Stimulated activated CD4-positive, alpha-beta T cell treated with anti-CD3 and anti-CD28 coated beads, Interleukin-15, amount 100 ng/mL, for 24 hours (primary cell): ENCODE data around the gene ZNF524.
"Not testable (repeated sequence)": the region's sequence is repeated elsewhere in the genome, so short reads cannot be mapped to it uniquely, and the experiment has no call there.

Source experiments
- DNase-seq: peaks from one replicate; pipeline ENCODE4 v3.0.0-alpha.2; 2020

The ZNF524 gene

DNA sequence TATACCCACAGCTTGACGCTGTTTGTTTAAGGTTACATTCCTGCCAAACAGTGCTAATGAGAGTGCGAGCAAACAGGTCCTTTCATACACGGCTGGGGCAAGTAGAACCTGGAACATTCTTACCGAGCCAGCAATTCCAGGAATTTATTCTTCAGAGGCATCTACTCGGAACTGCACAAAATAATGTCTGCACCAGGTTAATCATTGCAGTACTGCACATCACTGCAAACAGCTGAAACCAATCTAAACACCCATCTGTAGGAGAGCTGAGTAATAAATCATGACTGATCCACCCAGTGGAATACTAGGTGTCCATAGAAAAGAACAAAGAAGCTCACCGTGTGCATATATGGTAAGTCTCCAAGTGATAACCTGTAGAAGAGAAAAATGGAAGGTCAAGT is 18.3 kb upstream of the ZNF524 start:
- DNase-seq: no peak

GRCh38 chr19:55582284-55582683 is 17.8 kb upstream of the ZNF524 start:
- not testable (repeated sequence) for DNase-seq

DNA sequence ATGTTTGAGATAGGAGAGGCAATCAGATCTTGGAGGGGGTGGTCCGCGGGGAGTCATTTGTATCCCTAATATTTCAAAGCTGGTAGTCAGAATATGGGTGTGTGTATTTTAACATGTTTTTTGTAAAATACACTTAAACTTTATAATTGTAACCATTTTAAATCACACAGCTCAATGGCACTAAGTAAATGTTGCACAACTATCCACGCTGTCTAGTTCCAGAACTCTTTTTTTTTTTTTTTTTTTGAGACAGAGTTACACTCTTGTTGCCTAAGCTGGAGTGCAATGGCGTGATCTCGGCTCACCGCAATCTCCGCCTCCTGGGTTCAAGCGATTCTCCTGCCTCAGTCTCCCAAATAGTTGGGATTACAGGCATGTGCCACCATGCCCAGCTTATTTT is 16.2 kb upstream of the ZNF524 start:
- not testable (repeated sequence) for DNase-seq

GRCh38 chr19:55584871-55585270 is 15.2 kb upstream of the ZNF524 start:
- no peak for DNase-seq

DNA sequence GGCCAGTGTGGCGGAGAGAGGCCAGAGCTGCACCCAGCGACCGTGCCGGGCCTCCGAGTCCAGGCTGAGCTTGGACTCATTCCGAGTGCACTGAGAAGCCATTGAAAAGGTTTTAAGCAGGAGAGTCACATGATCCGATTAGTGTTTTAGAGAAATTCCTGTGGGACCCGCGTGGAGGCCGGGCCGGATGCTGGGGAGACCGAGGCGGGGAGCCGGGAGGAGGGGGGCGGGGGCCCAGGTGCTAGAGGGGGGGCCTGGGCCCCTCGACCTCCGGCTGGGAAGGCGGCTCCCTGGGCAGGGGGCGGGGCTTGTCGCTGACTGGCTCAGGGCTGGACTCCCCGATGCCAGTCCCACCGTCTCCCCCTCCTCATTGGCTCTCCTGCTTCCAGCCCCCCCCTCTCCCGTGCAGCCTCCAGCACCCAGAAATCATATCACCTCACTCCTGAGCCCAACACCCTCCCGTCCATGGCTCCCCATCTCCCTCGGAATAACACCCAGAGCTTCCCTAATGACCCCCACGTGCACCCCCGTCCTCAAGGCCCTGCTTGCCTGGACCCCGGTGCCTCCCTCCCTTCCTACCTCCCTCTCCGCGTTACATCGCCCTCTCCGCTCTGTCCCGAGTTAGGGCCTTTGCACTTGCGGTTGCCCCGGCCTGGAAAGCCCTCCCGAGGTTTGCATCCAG is 14.3 kb upstream of the ZNF524 start:
- peak; percentile 73 for DNase-seq

GRCh38 chr19:55586976-55587668 is 13.0 kb upstream of the ZNF524 start:
- DNase-seq: peak; percentile 96

GRCh38 chr19:55588738-55589137 is 11.3 kb upstream of the ZNF524 start:
- DNase-seq: no peak

GRCh38 chr19:55590109-55590508 is 10.0 kb upstream of the ZNF524 start:
- DNase-seq: no peak

DNA sequence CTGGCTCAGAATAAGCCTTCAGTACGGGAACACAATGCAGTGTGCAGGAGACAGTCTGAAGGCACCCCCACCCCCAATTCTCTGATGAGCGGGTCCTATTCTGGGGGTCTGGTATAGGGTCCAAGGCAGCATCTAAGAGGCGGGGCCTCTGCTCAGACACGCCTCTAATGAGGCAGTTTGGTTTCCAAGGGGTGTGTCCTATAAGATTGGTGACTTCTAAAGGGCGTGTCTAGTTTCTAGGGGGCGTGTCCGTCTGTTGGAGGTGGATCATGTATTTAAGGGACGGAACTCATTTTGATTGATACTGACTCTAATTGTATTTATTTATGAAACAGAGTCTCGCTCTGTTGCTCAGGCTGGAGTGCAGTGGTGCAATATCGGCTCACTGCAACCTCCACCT is 9.5 kb upstream of the ZNF524 start:
- peak; percentile 37 for DNase-seq

GRCh38 chr19:55591555-55591954 is 8.5 kb upstream of the ZNF524 start:
- no peak for DNase-seq

DNA sequence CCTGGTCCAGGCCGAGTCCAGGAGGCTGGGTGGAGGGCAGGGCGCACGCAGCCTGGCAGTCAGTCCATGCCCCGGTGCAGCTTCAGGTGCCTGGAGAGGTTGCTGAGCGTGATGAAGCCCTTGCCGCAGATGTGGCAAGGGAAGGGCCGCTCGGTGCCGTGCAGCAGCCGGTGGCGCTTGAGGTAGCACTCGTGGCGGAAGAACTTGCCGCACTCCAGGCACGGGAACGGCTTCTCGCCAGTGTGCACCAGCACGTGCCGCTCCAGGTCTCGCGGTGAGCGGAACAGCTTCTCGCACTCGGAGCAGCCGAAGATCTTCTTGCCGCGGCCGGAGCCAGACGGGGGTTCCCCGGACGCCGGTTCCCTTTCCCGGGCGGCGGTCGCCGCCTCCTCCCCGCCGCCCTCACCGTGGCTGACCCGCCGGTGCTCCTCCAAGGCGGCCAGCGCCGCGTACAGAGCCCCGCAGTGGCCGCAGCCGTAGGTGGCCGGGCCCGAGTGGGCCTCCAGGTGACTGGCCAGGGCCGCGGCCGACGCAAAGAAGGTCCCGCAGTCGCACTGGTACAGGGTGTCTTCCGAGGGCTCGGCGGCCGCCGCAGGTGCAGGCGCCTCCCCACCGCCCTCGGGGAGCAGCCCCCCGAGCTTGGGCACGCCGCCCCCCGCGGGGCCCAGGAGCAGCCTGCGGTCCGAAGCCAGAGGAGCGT is 7.5 kb upstream of the ZNF524 start:
- DNase-seq: no peak

GRCh38 chr19:55593096-55593772 is 6.9 kb upstream of the ZNF524 start:
- DNase-seq: no peak

DNA sequence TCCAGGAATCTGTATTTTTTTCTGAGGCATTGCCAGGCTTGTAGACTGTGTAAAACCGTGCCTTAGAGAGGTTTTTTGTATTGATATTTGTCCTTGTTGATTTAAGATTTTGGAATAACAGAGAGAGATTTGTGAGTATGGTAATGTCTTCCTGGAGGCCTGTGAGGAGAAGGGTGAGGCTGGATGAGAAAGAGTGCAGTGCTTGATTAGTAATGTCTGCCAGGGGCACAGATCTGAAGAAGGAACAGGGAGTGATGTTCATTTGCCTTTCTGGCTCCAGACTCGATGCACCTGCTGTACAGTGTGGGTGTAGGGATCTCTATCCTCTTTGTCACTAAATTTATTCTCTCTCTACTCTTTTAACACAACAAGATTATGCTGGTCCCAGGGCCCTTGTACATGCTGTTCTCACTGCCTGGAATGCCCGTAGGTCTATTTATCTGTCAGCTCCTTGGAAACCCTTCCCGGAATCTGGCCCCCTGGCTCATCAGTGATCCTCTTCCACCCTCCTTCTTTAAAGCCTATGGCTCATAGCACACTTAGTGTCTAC is 5.0 kb upstream of the ZNF524 start:
- DNase-seq: no peak

- DNase-seq: no peak
Measured at GRCh38 chr19:55596304-55596703, 3.8 kb upstream of the ZNF524 start.

DNA sequence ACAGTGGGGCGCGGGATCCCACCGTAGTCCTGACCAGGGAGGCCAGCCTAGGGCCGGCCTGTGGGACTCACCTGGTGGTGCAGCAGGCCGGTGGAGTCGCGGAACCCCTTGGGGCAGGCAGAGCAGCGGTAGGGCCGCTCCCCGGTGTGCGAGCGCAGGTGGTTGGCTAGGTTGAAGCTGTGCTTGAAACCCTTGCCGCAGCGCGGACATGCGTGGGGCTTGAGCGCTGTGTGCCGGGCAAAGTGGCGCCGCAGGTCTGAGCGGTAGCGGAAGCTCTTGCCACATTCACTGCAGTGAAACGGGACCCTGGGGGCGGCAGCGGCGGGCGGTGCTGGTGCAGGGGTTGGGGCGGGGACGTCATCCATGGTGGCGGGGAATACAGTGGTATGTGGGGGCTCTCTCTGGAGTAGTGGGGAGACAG is 2.6 kb upstream of the ZNF524 start:
- no peak for DNase-seq

- no peak for DNase-seq
Measured at GRCh38 chr19:55598034-55598433, 2.1 kb upstream of the ZNF524 start.

GRCh38 chr19:55598719-55599467 is 1.2 kb upstream of the ZNF524 start:
- DNase-seq: peak; percentile 91

GRCh38 chr19:55599468-55599841 is 633 bp upstream of the ZNF524 start, which contains the start of gene FIZ1:
TSS of gene FIZ1 (minus strand) at chr19:55599517. CDS start at chr19:55597865, 1,652 bp downstream.
- DNase-seq: peak; percentile 98

GRCh38 chr19:55600662-55601028 is 557 bp downstream of the ZNF524 start:
- no peak for DNase-seq

DNA sequence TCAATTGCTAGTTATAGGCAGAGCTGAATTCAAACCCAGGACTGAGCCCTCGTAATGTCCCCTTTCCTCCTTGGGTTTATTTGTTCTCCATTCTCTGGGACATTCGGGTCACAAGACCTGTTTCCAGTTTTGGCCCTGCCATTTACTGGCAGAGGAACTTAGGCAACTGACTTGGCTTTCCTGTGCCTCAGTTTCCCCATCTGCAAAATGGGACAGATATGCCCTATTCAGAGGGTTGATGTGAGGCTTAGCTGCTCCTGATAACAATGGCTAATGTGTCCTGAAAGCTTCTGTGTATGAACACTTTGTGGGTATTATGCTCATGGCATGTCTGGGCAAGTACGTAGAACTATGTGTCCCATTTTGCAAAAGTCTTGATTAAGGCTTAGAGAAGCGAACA is 996 bp downstream of the ZNF524 start:
- no peak for DNase-seq

DNA sequence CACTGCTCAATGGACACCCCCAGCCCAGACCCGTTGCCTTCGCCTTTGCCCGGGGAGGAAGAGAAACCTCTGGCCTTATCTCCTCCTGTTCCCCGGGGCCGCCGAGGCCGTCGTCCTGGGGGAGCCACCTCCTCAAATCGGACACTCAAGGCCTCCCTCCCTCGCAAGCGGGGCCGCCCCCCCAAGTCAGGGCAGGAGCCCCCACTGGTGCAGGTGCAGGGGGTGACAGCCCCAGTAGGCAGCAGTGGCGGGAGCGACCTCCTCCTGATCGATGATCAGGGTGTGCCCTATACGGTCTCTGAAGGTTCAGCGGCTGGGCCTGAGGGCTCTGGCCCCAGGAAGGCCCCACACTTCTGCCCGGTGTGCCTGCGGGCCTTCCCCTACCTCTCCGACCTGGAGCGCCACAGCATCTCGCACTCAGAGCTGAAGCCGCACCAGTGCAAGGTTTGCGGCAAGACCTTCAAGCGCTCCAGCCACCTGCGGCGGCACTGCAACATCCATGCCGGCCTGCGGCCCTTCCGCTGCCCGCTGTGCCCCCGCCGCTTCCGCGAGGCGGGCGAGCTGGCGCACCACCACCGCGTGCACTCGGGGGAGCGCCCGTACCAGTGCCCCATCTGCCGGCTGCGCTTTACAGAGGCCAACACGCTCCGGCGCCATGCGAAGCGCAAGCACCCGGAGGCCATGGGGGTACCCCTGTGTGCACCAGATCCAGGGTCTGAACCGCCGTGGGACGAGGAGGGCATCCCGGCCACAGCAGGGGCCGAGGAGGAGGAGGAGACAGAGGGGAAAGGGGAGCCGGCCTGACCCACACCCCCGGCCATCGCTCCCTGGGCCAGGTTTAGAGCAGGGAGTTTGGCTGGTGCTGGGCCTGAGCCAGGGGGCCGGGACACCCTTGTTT is 2.3 kb downstream of the ZNF524 start:
- DNase-seq: no peak
